ENCODE results near the gene IDI1.
A peak's percentile ranks its signal among the peaks of the same experiment; 100 is the strongest.

Gene IDI1

GRCh38 chr10:1061930-1062774 lies 13.2 kb upstream of the IDI1 start:
- no peak for FAIRE-seq
- TF ChIP-seq TAF1 (IDR thresholded peaks at IDR 0.05; ENCODE audit: borderline replicate concordance, low read depth, low read length) (no peak), POLR2A (IDR thresholded peaks at IDR 0.05; ENCODE audit: low read depth, low read length) (no peak), POLR2AphosphoS5 (IDR thresholded peaks at IDR 0.05; ENCODE audit: low read depth, low read length) (no peak)
- DNase-seq (ENCODE audit: insufficient read length) = no peak

- DNase-seq (ENCODE audit: insufficient read length) (no peak), FAIRE-seq (no peak)
- TF ChIP-seq TAF1 (IDR thresholded peaks at IDR 0.05; ENCODE audit: borderline replicate concordance, low read depth, low read length) (no peak), POLR2AphosphoS5 (IDR thresholded peaks at IDR 0.05; ENCODE audit: low read depth, low read length) (no peak), POLR2A (IDR thresholded peaks at IDR 0.05; ENCODE audit: low read depth, low read length) (no peak)
Measured at GRCh38 chr10:1059902-1060301, 11.0 kb upstream of the IDI1 start.

GRCh38 chr10:1058017-1058416 lies 9.1 kb upstream of the IDI1 start:
- TF ChIP-seq POLR2A (IDR thresholded peaks at IDR 0.05; ENCODE audit: low read depth, low read length) (no peak), TAF1 (IDR thresholded peaks at IDR 0.05; ENCODE audit: borderline replicate concordance, low read depth, low read length) (no peak), POLR2AphosphoS5 (IDR thresholded peaks at IDR 0.05; ENCODE audit: low read depth, low read length) (no peak)
- DNase-seq (ENCODE audit: insufficient read length) = no peak
- no peak for FAIRE-seq

- TF ChIP-seq POLR2A (IDR thresholded peaks at IDR 0.05; ENCODE audit: low read depth, low read length) (no peak), TAF1 (IDR thresholded peaks at IDR 0.05; ENCODE audit: borderline replicate concordance, low read depth, low read length) (no peak), POLR2AphosphoS5 (IDR thresholded peaks at IDR 0.05; ENCODE audit: low read depth, low read length) (no peak)
- FAIRE-seq (no peak), DNase-seq (ENCODE audit: insufficient read length) (no peak)
Measured at GRCh38 chr10:1057106-1057657, 8.3 kb upstream of the IDI1 start.

- TF ChIP-seq TAF1 (IDR thresholded peaks at IDR 0.05; ENCODE audit: borderline replicate concordance, low read depth, low read length) = no peak
- peak; percentile 67; the same call in 1 of the 2 replicates for TF ChIP-seq POLR2A (IDR thresholded peaks at IDR 0.05; ENCODE audit: low read depth, low read length)
- peak; percentile 76; the same call in 1 of the 2 replicates for TF ChIP-seq POLR2AphosphoS5 (IDR thresholded peaks at IDR 0.05; ENCODE audit: low read depth, low read length)
- DNase-seq (ENCODE audit: insufficient read length) (peak; percentile 93), FAIRE-seq (peak; percentile 92)
Measured at GRCh38 chr10:1056326-1057105, 7.6 kb upstream of the IDI1 start, which contains the start of gene WDR37. WDR37 (plus strand) TSS chr10:1056385; CDS start chr10:1072156, 15,771 bp downstream.

- no peak for DNase-seq (ENCODE audit: insufficient read length)
- FAIRE-seq = no peak
- TF ChIP-seq POLR2AphosphoS5 (IDR thresholded peaks at IDR 0.05; ENCODE audit: low read depth, low read length) = no peak
- no peak for TF ChIP-seq TAF1 (IDR thresholded peaks at IDR 0.05; ENCODE audit: borderline replicate concordance, low read depth, low read length)
- no peak for TF ChIP-seq POLR2A (IDR thresholded peaks at IDR 0.05; ENCODE audit: low read depth, low read length)
Measured at GRCh38 chr10:1054684-1055083, 5.8 kb upstream of the IDI1 start.

GRCh38 chr10:1050554-1050953 lies 1.6 kb upstream of the IDI1 start:
- TF ChIP-seq POLR2AphosphoS5 (IDR thresholded peaks at IDR 0.05; ENCODE audit: low read depth, low read length) = no peak
- no peak for TF ChIP-seq POLR2A (IDR thresholded peaks at IDR 0.05; ENCODE audit: low read depth, low read length)
- TF ChIP-seq TAF1 (IDR thresholded peaks at IDR 0.05; ENCODE audit: borderline replicate concordance, low read depth, low read length) = no peak
- FAIRE-seq = no peak
- DNase-seq (ENCODE audit: insufficient read length) = no peak

GRCh38 chr10:1050145-1050544 lies 1.2 kb upstream of the IDI1 start:
- TF ChIP-seq TAF1 (IDR thresholded peaks at IDR 0.05; ENCODE audit: borderline replicate concordance, low read depth, low read length) = no peak
- no peak for TF ChIP-seq POLR2AphosphoS5 (IDR thresholded peaks at IDR 0.05; ENCODE audit: low read depth, low read length)
- TF ChIP-seq POLR2A (IDR thresholded peaks at IDR 0.05; ENCODE audit: low read depth, low read length) = no peak
- FAIRE-seq (no peak), DNase-seq (ENCODE audit: insufficient read length) (no peak)

GRCh38 chr10:1049425-1049958 lies 573 bp upstream of the IDI1 start:
- DNase-seq (ENCODE audit: insufficient read length) (no peak), FAIRE-seq (no peak)
- no peak for TF ChIP-seq POLR2AphosphoS5 (IDR thresholded peaks at IDR 0.05; ENCODE audit: low read depth, low read length)
- peak; percentile 43; the same call in 1 of the 2 replicates for TF ChIP-seq TAF1 (IDR thresholded peaks at IDR 0.05; ENCODE audit: borderline replicate concordance, low read depth, low read length)

- no peak for FAIRE-seq
- TF ChIP-seq POLR2A (IDR thresholded peaks at IDR 0.05; ENCODE audit: low read depth, low read length) (no peak), TAF1 (IDR thresholded peaks at IDR 0.05; ENCODE audit: borderline replicate concordance, low read depth, low read length) (no peak), POLR2AphosphoS5 (IDR thresholded peaks at IDR 0.05; ENCODE audit: low read depth, low read length) (no peak)
- DNase-seq (ENCODE audit: insufficient read length) = no peak
Measured at GRCh38 chr10:1048349-1048731, 579 bp downstream of the IDI1 start.

- DNase-seq (ENCODE audit: insufficient read length) = no peak
- TF ChIP-seq POLR2AphosphoS5 (IDR thresholded peaks at IDR 0.05; ENCODE audit: low read depth, low read length) = no peak
- no peak for TF ChIP-seq TAF1 (IDR thresholded peaks at IDR 0.05; ENCODE audit: borderline replicate concordance, low read depth, low read length)
- TF ChIP-seq POLR2A (IDR thresholded peaks at IDR 0.05; ENCODE audit: low read depth, low read length) = no peak
- no peak for FAIRE-seq
Measured at GRCh38 chr10:1047937-1048336, 982 bp downstream of the IDI1 start.
